Activated T-cell treated with anti-CD3 and anti-CD28 coated beads, Interleukin-2, amount 50 U/mL, for 1 hour (primary cell): Measurements from ENCODE around the gene FNBP1.
"Not testable (repeated sequence)": the region's sequence is repeated elsewhere in the genome, so short reads cannot be mapped to it uniquely, and the experiment has no call there.

Experiments
- DNase-seq: peaks from one replicate; pipeline ENCODE4 v3.0.0-alpha.2; 2020

The FNBP1 gene

DNA sequence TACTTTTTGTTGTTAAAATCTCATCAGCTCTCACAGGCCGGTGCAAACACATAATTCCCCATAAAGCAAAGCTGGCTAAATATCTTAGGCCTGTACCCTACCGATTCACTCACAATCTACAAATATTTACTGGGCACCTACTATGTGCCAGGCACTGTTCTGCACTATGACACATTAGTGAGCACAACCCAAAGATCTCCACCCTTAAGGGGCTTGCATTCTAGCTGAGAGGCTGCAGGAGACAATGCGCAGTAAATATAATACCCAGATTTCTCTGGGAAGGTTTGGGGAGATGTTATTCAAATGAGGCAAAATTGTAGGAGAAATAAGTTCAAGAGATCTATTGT is 53.7 kb downstream of the FNBP1 start:
- DNase-seq, result no peak

DNA sequence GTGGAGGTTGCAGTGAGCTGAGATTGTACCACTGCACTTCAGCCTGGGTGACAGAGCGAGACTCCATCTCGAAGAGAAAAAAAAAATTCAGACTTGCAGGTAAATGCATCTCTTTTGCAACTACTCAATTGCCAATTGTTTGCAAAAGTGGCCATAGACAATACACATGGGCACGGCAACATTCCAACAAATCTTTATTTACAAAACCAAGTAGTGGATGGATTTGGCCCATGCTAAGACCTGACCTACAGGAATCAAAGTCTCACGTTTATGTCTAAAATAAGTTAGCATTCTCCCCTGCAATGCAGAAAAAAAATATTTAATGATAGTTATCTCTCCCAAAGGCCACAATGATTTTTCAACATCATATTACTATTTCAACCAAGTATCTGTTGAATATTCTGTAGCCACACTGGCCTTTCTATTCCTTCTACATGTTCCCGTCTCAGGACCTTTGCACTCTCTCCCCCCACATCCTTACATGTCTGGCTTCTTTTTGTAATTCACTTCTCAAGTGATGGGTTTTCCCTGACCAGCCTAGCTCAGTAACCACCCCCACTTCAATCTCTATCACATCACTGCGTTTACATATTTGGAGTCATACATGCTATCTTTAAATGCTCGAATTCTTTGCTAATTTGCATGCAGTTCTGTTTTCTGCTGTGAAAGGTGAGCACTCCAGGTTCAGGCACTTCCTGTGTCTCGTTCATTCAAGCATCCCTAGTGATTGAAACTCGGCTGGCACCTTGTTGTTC is 54.2 kb downstream of the FNBP1 start:
- DNase-seq, result no peak

- no peak for DNase-seq
Observed at GRCh38 chr9:129987941-129988340, 55.0 kb downstream of the FNBP1 start.

GRCh38 chr9:129987047-129987446 is 55.9 kb downstream of the FNBP1 start:
- DNase-seq, result no peak

DNA sequence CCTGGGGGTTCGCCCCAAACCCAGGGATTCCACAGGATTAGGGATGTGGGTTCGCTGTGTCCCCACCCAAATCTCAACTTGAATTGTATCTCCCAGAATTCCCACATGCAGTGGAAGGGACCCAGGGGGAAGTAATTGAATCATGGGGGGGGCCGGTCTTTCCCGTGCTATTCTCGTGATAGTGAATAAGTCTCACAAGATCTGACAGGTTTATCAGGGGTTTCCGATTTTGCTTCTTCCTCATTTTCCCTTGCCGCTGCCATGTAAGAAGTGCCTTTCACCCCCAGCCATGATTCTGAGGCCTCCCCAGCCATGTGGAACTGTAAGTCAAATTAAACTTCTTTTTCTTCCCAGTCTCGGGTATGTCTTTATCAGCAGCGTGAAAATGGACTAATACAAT is 58.4 kb downstream of the FNBP1 start:
- not testable (repeated sequence) for DNase-seq

DNA sequence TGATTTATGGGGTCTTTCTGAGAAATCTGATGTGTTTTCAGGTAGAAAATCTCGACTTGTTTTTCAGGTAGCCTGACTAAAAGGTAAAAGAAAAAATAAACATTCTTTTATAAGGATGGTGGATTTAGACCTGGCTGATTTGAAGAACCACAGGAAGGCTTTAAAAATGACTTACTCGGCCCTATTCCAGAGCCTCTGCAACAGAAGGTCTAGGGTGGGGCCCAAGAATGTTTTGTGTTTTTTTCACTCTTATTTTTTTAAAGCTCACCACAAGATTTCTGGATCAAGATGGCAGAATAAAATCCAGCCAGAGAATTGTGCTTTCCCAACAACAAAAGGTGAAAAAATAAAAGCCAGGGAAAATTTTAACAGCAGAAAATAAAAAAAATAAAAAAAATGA is 59.1 kb downstream of the FNBP1 start:
- DNase-seq, result no peak

DNA sequence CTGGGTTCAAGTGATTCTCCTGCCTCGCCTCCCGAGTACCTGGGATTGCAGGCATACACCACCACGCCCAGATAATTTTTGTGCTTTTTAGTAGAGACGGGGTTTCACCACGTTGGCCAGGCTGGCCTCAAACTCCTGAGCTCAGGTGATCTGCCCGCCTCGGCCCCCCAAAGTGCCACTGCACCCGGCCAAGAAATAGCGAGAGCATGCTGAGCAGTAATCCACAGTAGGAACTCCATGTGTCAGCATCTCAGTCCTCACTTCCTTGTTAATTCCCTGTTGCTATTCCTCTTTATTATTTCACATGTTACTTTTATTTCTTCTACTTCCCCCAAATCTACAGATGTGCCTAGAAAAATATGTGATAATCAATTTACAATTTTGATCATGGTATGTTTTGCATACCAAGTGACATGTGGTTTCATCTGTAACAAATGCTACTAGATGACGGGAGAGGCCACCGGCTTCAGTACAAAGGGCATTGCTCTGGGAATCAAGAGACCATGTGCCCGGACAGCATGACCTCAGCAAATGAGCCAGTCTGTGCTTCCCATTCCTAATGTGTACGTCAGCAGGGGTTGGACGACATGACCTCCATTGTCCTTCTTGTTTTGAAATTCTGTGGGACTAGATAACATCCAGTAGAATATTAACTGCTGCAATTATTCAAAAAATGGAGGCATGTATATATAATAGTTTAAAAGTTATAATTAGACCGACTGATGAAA is 61.6 kb downstream of the FNBP1 start:
- DNase-seq, result no peak

GRCh38 chr9:129980224-129980623 is 62.8 kb downstream of the FNBP1 start:
- not testable (repeated sequence) for DNase-seq

DNA sequence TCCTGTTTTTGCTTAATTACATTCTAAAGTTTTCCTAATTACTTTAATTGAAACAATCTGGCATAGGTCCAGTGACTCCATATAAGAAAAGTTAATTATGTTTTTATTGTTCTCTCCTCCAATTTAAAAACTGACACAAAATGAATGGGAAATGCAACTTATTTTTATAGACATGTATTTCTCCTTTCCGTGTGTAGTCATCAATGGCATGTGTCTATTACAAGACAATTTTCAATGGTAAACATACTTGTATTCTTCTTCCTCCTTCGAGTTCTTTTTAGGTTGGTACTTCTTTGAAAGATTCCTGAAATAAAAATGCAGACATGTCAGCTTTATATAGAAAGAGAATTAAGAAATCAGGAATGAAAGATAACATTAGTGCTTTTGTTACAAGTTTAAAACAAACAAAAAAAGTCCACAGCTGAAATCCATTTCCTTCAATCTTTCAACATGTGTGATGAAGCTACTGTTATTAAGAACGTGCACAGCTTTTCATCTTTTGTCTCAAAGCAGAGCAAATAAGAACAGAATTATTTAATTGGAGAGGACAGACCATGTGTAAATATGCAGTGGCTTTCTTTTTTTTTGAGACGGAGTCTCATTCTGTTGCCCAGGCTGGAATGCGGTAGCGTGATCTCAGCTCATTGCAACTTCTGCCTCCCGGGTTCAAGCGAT is 63.8 kb downstream of the FNBP1 start:
- DNase-seq, result no peak

- no peak for DNase-seq
Observed at GRCh38 chr9:129972816-129973215, 70.2 kb downstream of the FNBP1 start.

GRCh38 chr9:129968690-129969485 is 74.1 kb downstream of the FNBP1 start:
- DNase-seq, result no peak

- no peak for DNase-seq
Observed at GRCh38 chr9:129964901-129965734, 77.9 kb downstream of the FNBP1 start.

- DNase-seq, result peak; percentile 59
Observed at GRCh38 chr9:129962889-129963703, 79.9 kb downstream of the FNBP1 start.

DNA sequence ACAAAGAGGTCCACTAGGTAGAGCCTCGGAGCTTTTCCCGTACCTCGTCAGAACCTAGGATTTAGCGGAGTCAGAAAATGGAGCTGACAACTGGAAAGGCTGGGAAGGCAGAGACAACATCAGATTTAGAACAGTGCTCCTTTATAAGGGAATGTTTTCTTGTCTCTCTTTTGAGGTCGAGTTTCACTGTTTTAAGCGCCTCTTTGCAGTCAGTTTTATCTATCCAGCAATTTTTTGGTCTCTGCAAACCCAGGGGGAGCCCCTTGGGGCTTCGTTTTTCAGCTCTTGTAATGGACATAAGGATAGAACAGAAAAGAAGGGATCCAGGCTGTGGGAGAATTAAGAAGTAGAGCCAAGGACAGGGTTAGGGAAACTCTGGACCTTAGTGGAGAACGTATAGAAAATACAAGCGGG is 80.5 kb downstream of the FNBP1 start:
- no peak for DNase-seq

GRCh38 chr9:129958796-129959195 is 84.2 kb downstream of the FNBP1 start:
- DNase-seq, result no peak

DNA sequence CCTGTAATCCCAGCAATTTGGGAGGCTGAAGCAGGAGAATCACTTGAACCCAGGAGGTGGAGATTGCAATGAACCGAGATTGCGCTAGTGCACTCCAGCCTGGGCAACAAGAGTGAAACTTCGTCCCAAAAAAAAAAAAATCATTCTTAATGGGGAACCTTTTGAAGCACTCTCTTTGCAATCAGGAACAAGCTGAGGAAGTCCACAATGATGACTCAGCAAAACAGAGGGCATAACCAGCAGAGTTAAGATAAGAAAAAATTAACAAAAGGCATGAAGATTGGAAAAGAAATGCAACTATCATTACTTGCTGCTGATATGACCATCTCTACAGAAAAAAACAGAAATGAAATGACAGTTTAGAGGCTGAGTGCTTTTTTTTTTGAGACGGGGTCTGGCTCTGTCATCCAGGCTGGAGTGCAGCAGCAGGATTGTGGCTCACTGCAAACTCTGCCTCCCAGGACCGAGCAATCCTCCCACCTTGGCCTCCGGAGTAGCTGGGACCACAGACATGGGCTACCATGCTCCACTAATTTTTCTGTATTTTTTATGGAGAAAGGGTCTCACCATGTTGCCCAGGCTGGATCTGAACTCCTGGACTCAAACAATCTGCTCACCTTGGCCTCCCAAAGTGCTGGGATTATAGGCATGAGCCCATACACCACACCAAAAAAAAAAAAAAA is 88.0 kb downstream of the FNBP1 start:
- no peak for DNase-seq

DNA sequence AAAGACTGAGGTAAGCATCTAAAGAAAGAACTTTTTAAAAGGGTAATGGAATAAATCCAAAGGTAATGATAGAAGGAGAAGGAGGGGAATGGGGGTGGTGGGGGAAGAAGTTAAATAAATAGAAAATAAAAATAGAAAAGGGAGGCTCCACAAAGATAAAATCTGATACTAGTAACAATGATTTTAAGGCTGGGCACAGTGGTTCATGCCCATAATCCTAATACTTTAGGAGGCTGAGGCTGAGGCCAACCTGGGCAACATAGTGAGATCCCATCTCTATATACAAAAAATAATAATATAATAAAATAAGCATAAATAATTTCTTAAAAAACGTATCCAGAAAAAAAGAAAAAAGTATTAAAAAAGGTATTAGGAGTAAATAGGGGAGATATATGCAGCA is 89.3 kb downstream of the FNBP1 start:
- no peak for DNase-seq

DNA sequence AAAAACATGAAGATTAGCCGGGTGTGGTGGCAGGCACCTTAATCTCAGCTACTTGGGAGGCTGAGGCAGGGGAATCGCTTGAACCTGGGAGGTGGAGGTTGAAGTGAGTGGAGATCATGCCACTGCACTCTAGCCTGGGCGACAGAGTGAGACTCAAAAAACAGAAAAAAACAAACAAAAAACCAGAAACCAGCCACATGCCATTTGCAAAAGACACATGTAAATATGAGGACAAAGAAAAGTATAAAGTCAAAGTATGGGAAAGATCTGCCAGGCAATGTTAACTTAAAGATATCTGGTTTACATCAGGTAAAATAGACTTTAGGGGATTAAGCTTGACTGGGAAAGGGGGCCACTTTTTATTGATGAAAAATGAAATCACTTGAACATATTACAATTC is 90.7 kb downstream of the FNBP1 start:
- DNase-seq, result no peak

DNA sequence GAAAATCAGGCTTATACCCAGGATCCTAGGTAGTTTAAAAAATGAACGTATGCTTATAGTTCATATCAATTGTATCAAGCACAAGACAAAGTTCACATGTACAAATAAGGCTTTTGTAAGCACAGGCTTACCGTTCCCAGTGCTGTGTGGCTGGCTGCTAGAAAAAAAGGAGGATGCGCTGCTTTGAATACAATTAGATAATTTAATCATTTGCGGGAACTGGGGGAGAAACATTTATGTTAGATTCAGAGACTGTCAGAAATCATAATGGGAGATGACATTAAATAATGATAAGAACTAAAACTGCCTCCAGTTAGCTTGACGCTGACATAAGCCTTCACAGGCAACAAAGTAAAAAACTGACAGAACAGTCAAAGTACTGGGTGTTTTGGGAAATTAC is 93.2 kb downstream of the FNBP1 start:
- no peak for DNase-seq

- not testable (repeated sequence) for DNase-seq
Observed at GRCh38 chr9:129948626-129949025, 94.4 kb downstream of the FNBP1 start.
